ENCODE data around the gene SHC1.
A peak's percentile ranks its signal among the peaks of the same experiment; 100 is the strongest.

Gene SHC1

GRCh38 chr1:154943649-154944400, 26.7 kb downstream of the SHC1 start:
- Histone ChIP-seq H3K79me2 (ENCODE audit: insufficient read depth, low read depth) (no peaks in the 10 kb centered on the region), H2AFZ (ENCODE audit: low read depth) (peak overlapping the region; percentile 4; the same call in 1 of the 2 replicates), H3K27me3 (ENCODE audit: insufficient read depth, low read depth) (no peaks in the 10 kb centered on the region), H3K9ac (peak overlapping the region; percentile 52; the same call in 1 of the 2 replicates), H3K4me1 (ENCODE audit: low read depth, poor library complexity, severe bottlenecking) (peaks cover 95% of the 10 kb centered on the region), H4K20me1 (ENCODE audit: insufficient read depth) (no peaks in the 10 kb centered on the region), H3K4me2 (peak overlapping the region; percentile 76), H3K36me3 (ENCODE audit: insufficient read depth) (no peaks in the 10 kb centered on the region), H3K27ac (peak overlapping the region; percentile 84), H3K4me3 (IDR thresholded peaks at IDR 0.05; ENCODE audit: insufficient read depth, low read depth, low read length) (peak overlapping the region; percentile 13)
- TF ChIP-seq, protein P1, sequence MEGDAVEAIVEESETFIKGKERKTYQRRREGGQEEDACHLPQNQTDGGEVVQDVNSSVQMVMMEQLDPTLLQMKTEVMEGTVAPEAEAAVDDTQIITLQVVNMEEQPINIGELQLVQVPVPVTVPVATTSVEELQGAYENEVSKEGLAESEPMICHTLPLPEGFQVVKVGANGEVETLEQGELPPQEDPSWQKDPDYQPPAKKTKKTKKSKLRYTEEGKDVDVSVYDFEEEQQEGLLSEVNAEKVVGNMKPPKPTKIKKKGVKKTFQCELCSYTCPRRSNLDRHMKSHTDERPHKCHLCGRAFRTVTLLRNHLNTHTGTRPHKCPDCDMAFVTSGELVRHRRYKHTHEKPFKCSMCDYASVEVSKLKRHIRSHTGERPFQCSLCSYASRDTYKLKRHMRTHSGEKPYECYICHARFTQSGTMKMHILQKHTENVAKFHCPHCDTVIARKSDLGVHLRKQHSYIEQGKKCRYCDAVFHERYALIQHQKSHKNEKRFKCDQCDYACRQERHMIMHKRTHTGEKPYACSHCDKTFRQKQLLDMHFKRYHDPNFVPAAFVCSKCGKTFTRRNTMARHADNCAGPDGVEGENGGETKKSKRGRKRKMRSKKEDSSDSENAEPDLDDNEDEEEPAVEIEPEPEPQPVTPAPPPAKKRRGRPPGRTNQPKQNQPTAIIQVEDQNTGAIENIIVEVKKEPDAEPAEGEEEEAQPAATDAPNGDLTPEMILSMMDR (conservative IDR thresholded peaks at IDR 0.05; ENCODE audit: low read depth, low read length), result peak; percentile 100

DNA sequence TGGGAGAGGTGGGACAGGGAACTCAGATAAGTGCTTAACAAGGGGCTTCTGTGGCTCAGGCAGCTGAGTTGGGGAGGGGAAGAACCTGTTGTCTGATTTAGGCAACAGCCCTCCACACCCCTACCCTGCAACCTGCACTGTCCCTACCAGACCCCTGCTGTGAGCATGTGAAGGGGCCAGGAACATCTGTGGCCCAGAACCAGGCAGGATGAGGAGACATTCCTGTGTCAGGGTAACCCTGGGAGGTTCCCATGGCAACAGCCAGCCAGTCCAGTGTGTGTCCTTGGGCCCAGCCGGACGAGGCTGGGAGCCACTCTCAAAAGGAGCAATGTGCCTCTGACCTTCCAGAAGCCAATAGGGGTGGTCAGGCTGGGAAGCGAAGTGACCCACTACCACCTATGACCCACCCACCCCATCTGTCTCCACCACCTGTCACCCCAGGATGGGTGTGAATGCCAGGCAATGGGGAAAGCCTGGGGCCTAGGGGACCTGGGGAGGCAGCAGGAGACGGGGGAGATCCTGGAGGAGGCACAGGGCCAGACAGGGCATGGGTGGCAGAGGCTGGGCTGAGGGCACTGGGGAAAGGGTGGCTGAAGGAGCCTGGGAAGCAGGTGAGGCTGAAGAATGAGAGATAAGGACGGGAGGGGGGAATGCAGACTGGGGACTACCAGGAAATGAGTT, 29.1 kb downstream of the SHC1 start:
- peak overlapping the region; percentile 76 for H3K4me2 ChIP-seq

GRCh38 chr1:154940651-154941194, 29.8 kb downstream of the SHC1 start:
- Histone ChIP-seq H3K27me3 (ENCODE audit: insufficient read depth, low read depth) (no peaks in the 10 kb centered on the region), H4K20me1 (ENCODE audit: insufficient read depth) (no peaks in the 10 kb centered on the region), H3K79me2 (ENCODE audit: insufficient read depth, low read depth) (peaks cover 5% of the 10 kb centered on the region), H3K4me1 (ENCODE audit: low read depth, poor library complexity, severe bottlenecking) (peaks cover 87% of the 10 kb centered on the region), H2AFZ (ENCODE audit: low read depth) (no peak overlapping the region; the same call in 1 of the 2 replicates), H3K4me3 (IDR thresholded peaks at IDR 0.05; ENCODE audit: insufficient read depth, low read depth, low read length) (no peak overlapping the region), H3K9ac (no peak overlapping the region; the same call in 1 of the 2 replicates), H3K4me2 (peak overlapping the region; percentile 76; the same call in 1 of the 2 replicates), H3K27ac (peak overlapping the region; percentile 84), H3K36me3 (ENCODE audit: insufficient read depth) (no peaks in the 10 kb centered on the region)
- TF ChIP-seq, protein P1 (conservative IDR thresholded peaks at IDR 0.05; ENCODE audit: low read depth, low read length), result no peak

More for the DNA sequence above, 29.1 kb downstream of the SHC1 start:
- no peaks in the 10 kb centered on the region for H3K27me3 ChIP-seq (ENCODE audit: insufficient read depth, low read depth)
- H3K36me3 ChIP-seq (ENCODE audit: insufficient read depth), result no peaks in the 10 kb centered on the region
- H3K27ac ChIP-seq, result peak overlapping the region; percentile 84
- no peaks in the 10 kb centered on the region for H4K20me1 ChIP-seq (ENCODE audit: insufficient read depth)
- peak overlapping the region; percentile 52 for H3K9ac ChIP-seq
- TF ChIP-seq, protein P1 (conservative IDR thresholded peaks at IDR 0.05; ENCODE audit: low read depth, low read length), result no peak
- no peak overlapping the region for H2AFZ ChIP-seq (ENCODE audit: low read depth)
- H3K79me2 ChIP-seq (ENCODE audit: insufficient read depth, low read depth), result no peaks in the 10 kb centered on the region
- no peak overlapping the region for H3K4me3 ChIP-seq (IDR thresholded peaks at IDR 0.05; ENCODE audit: insufficient read depth, low read depth, low read length)
- peaks cover 93% of the 10 kb centered on the region for H3K4me1 ChIP-seq (ENCODE audit: low read depth, poor library complexity, severe bottlenecking)

DNA sequence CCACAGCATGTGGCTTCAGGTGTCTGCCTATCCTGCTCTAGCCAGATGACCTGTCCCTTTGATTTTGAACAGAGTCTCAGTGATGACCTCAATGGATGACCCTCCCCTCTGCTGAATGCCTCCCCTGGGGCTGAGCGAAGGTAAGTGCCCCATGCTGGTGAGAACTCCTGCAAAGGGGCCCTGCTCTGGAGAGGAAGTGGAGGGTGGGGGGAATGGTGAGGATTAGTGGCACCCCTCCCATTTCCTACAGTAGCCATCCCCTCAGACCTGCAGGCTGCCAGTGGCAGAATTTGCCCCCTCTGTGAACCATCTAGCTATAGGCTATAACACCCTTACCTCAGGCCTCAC, 30.4 kb downstream of the SHC1 start:
- Histone ChIP-seq H3K4me3 (IDR thresholded peaks at IDR 0.05; ENCODE audit: insufficient read depth, low read depth, low read length) (no peak overlapping the region), H3K9ac (no peak overlapping the region; the same call in 1 of the 2 replicates)

More for the DNA sequence above, 30.4 kb downstream of the SHC1 start:
- Histone ChIP-seq H2AFZ (ENCODE audit: low read depth) (no peak overlapping the region; the same call in 1 of the 2 replicates), H3K4me2 (peak overlapping the region; percentile 76; the same call in 1 of the 2 replicates), H4K20me1 (ENCODE audit: insufficient read depth) (no peaks in the 10 kb centered on the region), H3K4me1 (ENCODE audit: low read depth, poor library complexity, severe bottlenecking) (peaks cover 87% of the 10 kb centered on the region), H3K27ac (peak overlapping the region; percentile 84; the same call in 1 of the 2 replicates), H3K79me2 (ENCODE audit: insufficient read depth, low read depth) (peaks cover 10% of the 10 kb centered on the region), H3K27me3 (ENCODE audit: insufficient read depth, low read depth) (no peaks in the 10 kb centered on the region), H3K36me3 (ENCODE audit: insufficient read depth) (no peaks in the 10 kb centered on the region)
- TF ChIP-seq, protein P1 (conservative IDR thresholded peaks at IDR 0.05; ENCODE audit: low read depth, low read length), result no peak
